ENCODE data around the gene ABCC4. TPM values are rescaled to one million over a fixed set of nuclear protein-coding genes. Genes with fewer than 3 reads are reported as not detected.
A peak's percentile ranks its signal among the peaks of the same experiment; 100 is the strongest.

Gene ABCC4
- total and polyA plus RNA-seq, 9 of the 15 experiments (the other 6 are each of a cell fraction or from before 2014, with no cell fraction given) = 9.4 to 46.1 (median 25.4) TPM

GRCh38 chr13:95317039-95317989 is 16.1 kb upstream of the ABCC4 start (continued):
- TF ChIP-seq STAT5A (IDR thresholded peaks at IDR 0.05; ENCODE audit: borderline replicate concordance, low read length) (no peak), SFPQ (IDR thresholded peaks at IDR 0.05; ENCODE audit: low read depth, low read length) (no peak), ZNF121 (CRISPR knock-in tag; conservative IDR thresholded peaks at IDR 0.05) (no peak), FIP1L1 (IDR thresholded peaks at IDR 0.05; ENCODE audit: low read depth, low read length, poor library complexity, severe bottlenecking) (no peak), MBD2 (IDR thresholded peaks at IDR 0.05; ENCODE audit: borderline replicate concordance, low read depth) (no peak), SNIP1 (IDR thresholded peaks at IDR 0.05; ENCODE audit: low read depth) (no peak), ESRRB (CRISPR knock-in tag; IDR thresholded peaks at IDR 0.05; ENCODE audit: borderline replicate concordance) (no peak), MAFF (IDR thresholded peaks at IDR 0.05; ENCODE audit: low read length) (peak; percentile 49), ZNF780A (CRISPR knock-in tag; IDR thresholded peaks at IDR 0.05) (no peak), ZNF696 (CRISPR knock-in tag; conservative IDR thresholded peaks at IDR 0.05) (no peak), ZNF217 (CRISPR knock-in tag; IDR thresholded peaks at IDR 0.05) (no peak), ZBTB26 (CRISPR knock-in tag; IDR thresholded peaks at IDR 0.05) (no peak), MXI1 (IDR thresholded peaks at IDR 0.05; ENCODE audit: low read depth, low read length) (no peak), ZBTB1 (CRISPR knock-in tag; IDR thresholded peaks at IDR 0.05; ENCODE audit: borderline replicate concordance, low read depth) (no peak), BRD4 (IDR thresholded peaks at IDR 0.05) (no peak), DNMT1 (IDR thresholded peaks at IDR 0.05) (no peak), RBM34 (IDR thresholded peaks at IDR 0.05; ENCODE audit: borderline replicate concordance, insufficient read depth, low read length) (no peak), ZNF584 (CRISPR knock-in tag; IDR thresholded peaks at IDR 0.05; ENCODE audit: low read depth) (no peak), HMBOX1 (IDR thresholded peaks at IDR 0.05) (no peak)
- TF ChIP-seq, protein P1, sequence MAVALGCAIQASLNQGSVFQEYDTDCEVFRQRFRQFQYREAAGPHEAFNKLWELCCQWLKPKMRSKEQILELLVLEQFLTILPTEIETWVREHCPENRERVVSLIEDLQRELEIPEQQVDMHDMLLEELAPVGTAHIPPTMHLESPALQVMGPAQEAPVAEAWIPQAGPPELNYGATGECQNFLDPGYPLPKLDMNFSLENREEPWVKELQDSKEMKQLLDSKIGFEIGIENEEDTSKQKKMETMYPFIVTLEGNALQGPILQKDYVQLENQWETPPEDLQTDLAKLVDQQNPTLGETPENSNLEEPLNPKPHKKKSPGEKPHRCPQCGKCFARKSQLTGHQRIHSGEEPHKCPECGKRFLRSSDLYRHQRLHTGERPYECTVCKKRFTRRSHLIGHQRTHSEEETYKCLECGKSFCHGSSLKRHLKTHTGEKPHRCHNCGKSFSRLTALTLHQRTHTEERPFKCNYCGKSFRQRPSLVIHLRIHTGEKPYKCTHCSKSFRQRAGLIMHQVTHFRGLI (CRISPR knock-in tag; IDR thresholded peaks at IDR 0.05) = no peak
- TF ChIP-seq, protein P2, sequence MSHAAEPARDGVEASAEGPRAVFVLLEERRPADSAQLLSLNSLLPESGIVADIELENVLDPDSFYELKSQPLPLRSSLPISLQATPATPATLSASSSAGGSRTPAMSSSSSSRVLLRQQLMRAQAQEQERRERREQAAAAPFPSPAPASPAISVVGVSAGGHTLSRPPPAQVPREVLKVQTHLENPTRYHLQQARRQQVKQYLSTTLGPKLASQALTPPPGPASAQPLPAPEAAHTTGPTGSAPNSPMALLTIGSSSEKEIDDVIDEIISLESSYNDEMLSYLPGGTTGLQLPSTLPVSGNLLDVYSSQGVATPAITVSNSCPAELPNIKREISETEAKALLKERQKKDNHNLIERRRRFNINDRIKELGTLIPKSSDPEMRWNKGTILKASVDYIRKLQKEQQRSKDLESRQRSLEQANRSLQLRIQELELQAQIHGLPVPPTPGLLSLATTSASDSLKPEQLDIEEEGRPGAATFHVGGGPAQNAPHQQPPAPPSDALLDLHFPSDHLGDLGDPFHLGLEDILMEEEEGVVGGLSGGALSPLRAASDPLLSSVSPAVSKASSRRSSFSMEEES (CRISPR knock-in tag; IDR thresholded peaks at IDR 0.05) = no peak

Measured in K562 (cell line).